IMR-90 (cell line): ENCODE data around the gene TNFRSF1A. TPM values are rescaled to one million over a fixed set of nuclear protein-coding genes. Genes with fewer than 3 reads are reported as not detected.
A peak's percentile ranks its signal among the peaks of the same experiment; 100 is the strongest.

Experiments used
- ATAC-seq: fragments of 200-7000 bp; cut with Tn5 transposase; 2 replicates; pipeline ENCODE4 v1.9.1; 2020; ENCODE audit warnings: low read depth, mild to moderate bottlenecking, moderate library complexity
- BruUV-seq: library from RNA; stranded (reverse); fragments of 400-500 nt; replicated peaks from 2 replicates; lab custom pipeline; 2021; lab: Mats Ljungman, UMichigan
- CTCF ChIA-PET: fragments of 300-600 bp; formaldehyde crosslinking; extraction: SDS; loops from one replicate; lab custom pipeline; 2021; ENCODE audit warnings: antibody characterized with exemption; lab: Yijun Ruan, JAX
- POLR2A ChIA-PET: fragments of 300-600 bp; sonication (Branson Sonifier 250); formaldehyde crosslinking; loops from one replicate; lab custom pipeline; 2022; ENCODE audit warnings: antibody characterized with exemption; ENCODE audit not compliant: unreplicated experiment; lab: Charles Lee
- DNase-seq: peaks from one replicate; pipeline ENCODE4 v3.0.0; 2013
- H2AFZ ChIP-seq: replicated peaks from 2 replicates; pipeline ENCODE3; 2013; ENCODE audit warnings: low read length, mild to moderate bottlenecking; ENCODE audit not compliant: poor library complexity
- H2AK5ac ChIP-seq: 2 replicates; pipeline ENCODE4 v1.6.1; 2013; ENCODE audit warnings: low read depth, low read length, inconsistent platforms
- H2AK9ac ChIP-seq: replicated peaks from 2 replicates; pipeline ENCODE3; 2013; ENCODE audit warnings: mild to moderate bottlenecking, low read depth, low read length, moderate library complexity; ENCODE audit not compliant: poor library complexity
- H2BK120ac ChIP-seq: 2 replicates; pipeline ENCODE4 v1.6.1; 2013; ENCODE audit warnings: low read depth, low read length, inconsistent platforms
- H2BK15ac ChIP-seq: 3 replicates; pipeline ENCODE4 v1.6.1; 2013; ENCODE audit warnings: low read depth, low read length, inconsistent platforms
- H2BK20ac ChIP-seq: 2 replicates; pipeline ENCODE4 v1.6.1; 2013; ENCODE audit warnings: low read depth, mild to moderate bottlenecking, inconsistent platforms, low read length, moderate library complexity
- H2BK5ac ChIP-seq: 2 replicates; pipeline ENCODE4 v1.6.1; 2013; ENCODE audit warnings: mild to moderate bottlenecking, low read depth, low read length, inconsistent platforms; ENCODE audit not compliant: poor library complexity, severe bottlenecking
- H3K14ac ChIP-seq: replicated peaks from 2 replicates; pipeline ENCODE4 v1.6.1; 2013; ENCODE audit warnings: low read depth, low read length, inconsistent platforms
- H3K18ac ChIP-seq: 2 replicates; pipeline ENCODE4 v1.6.1; 2013; ENCODE audit warnings: low read depth, low read length, control low read depth
- H3K23ac ChIP-seq: 2 replicates; pipeline ENCODE4 v1.6.1; 2013; ENCODE audit warnings: low read depth, low read length, inconsistent platforms
- H3K27ac ChIP-seq: 2 replicates; pipeline ENCODE4 v1.5.1; 2013; ENCODE audit warnings: mild to moderate bottlenecking, control low read depth, low read length; ENCODE audit not compliant: insufficient read depth
- H3K27me3 ChIP-seq: 2 replicates; pipeline ENCODE4 v1.6.1; 2013; ENCODE audit warnings: low read length; ENCODE audit not compliant: control insufficient read depth, insufficient read depth
- H3K36me3 ChIP-seq: 2 replicates; pipeline ENCODE4 v1.6.1; 2013; ENCODE audit warnings: low read length, mixed read lengths; ENCODE audit not compliant: control insufficient read depth, insufficient read depth
- H3K4ac ChIP-seq: 2 replicates; pipeline ENCODE4 v1.6.1; 2013; ENCODE audit warnings: low read depth, low read length, inconsistent platforms
- H3K4me1 ChIP-seq: 2 replicates; pipeline ENCODE4 v1.6.1; 2013; ENCODE audit warnings: low read length, mixed read lengths; ENCODE audit not compliant: control insufficient read depth, insufficient read depth
- H3K4me2 ChIP-seq: 2 replicates; pipeline ENCODE4 v1.6.1; 2013; ENCODE audit warnings: low read depth, mild to moderate bottlenecking, control low read depth, low read length, moderate library complexity
- H3K4me3 ChIP-seq: 2 replicates; pipeline ENCODE4 v1.5.1; 2013; ENCODE audit warnings: low read depth, mild to moderate bottlenecking, control low read depth, low read length, moderate library complexity; ENCODE audit not compliant: insufficient read depth
- H3K56ac ChIP-seq: 2 replicates; pipeline ENCODE4 v1.6.1; 2013; ENCODE audit warnings: low read length, inconsistent platforms; ENCODE audit not compliant: insufficient read depth; ENCODE audit errors: extremely low read depth
- H3K79me1 ChIP-seq, 2 experiments: 2 replicates each; pipeline ENCODE4 v1.6.1; 2013; ENCODE audit warnings: low read length in 2 of 2, inconsistent platforms in 1 of 2, low read depth in 1 of 2
- H3K9ac ChIP-seq: 2 replicates; pipeline ENCODE4 v1.6.1; 2013; ENCODE audit warnings: low read depth, low read length, control low read depth
- H3K9me1 ChIP-seq: 2 replicates; pipeline ENCODE4 v1.6.1; 2013; ENCODE audit warnings: low read length, inconsistent platforms; ENCODE audit not compliant: insufficient read depth
- H3K9me3 ChIP-seq: 2 replicates; pipeline ENCODE4 v1.6.1; 2013; ENCODE audit warnings: low read length; ENCODE audit not compliant: control insufficient read depth, insufficient read depth
- H4K20me1 ChIP-seq: 2 replicates; pipeline ENCODE4 v1.6.1; 2013; ENCODE audit warnings: low read length, inconsistent platforms; ENCODE audit not compliant: insufficient read depth
- H4K5ac ChIP-seq: 2 replicates; pipeline ENCODE4 v1.6.1; 2013; ENCODE audit warnings: mild to moderate bottlenecking, low read depth, low read length, control low read depth
- H4K8ac ChIP-seq, 2 experiments: 2 replicates each; pipeline ENCODE4 v1.6.1; 2013; ENCODE audit warnings: low read depth in 2 of 2, low read length in 2 of 2, control low read depth in 1 of 2, inconsistent platforms in 1 of 2
- H4K91ac ChIP-seq: 2 replicates; pipeline ENCODE4 v1.6.1; 2013; ENCODE audit warnings: low read depth, low read length, inconsistent platforms; ENCODE audit not compliant: insufficient read depth
- BHLHE40 ChIP-seq: fragments of 150-350 bp; IDR thresholded peaks from 2 replicates; pipeline ENCODE4 v1.6.1; 2016; ENCODE audit warnings: mild to moderate bottlenecking, low read depth, low read length
- CEBPB ChIP-seq: IDR thresholded peaks from 2 replicates; pipeline ENCODE4 v1.6.1; 2012; ENCODE audit warnings: low read depth, low read length, improper control_type of control experiment
- CHD1 ChIP-seq: IDR thresholded peaks from 2 replicates; pipeline ENCODE4 v1.6.1; 2012; ENCODE audit warnings: low read depth, low read length, improper control_type of control experiment
- CTCF ChIP-seq: conservative IDR thresholded peaks from 2 replicates; pipeline ENCODE4 v1.5.1; 2012; ENCODE audit warnings: mild to moderate bottlenecking, low read depth, low read length, improper control_type of control experiment
- ELK1 ChIP-seq: fragments of 150-350 bp; IDR thresholded peaks from 2 replicates; pipeline ENCODE4 v1.6.1; 2016; ENCODE audit warnings: low read depth, mild to moderate bottlenecking, low read length, moderate library complexity, borderline replicate concordance
- FOS ChIP-seq: fragments of 150-350 bp; IDR thresholded peaks from 2 replicates; pipeline ENCODE4 v1.6.1; 2016; ENCODE audit warnings: low read depth, low read length
- MAFK ChIP-seq: IDR thresholded peaks from 2 replicates; pipeline ENCODE4 v1.6.1; 2012; ENCODE audit warnings: low read depth, low read length, improper control_type of control experiment
- MAZ ChIP-seq: IDR thresholded peaks from 2 replicates; pipeline ENCODE4 v1.6.1; 2012; ENCODE audit warnings: low read depth, mild to moderate bottlenecking, low read length, improper control_type of control experiment, moderate library complexity, borderline replicate concordance
- MXI1 ChIP-seq: IDR thresholded peaks from 2 replicates; pipeline ENCODE4 v1.6.1; 2012; ENCODE audit warnings: low read depth, mild to moderate bottlenecking, low read length, moderate library complexity, borderline replicate concordance
- NFE2L2 ChIP-seq: fragments of 150-350 bp; IDR thresholded peaks from 2 replicates; pipeline ENCODE4 v1.6.1; 2016; ENCODE audit warnings: low read depth, mild to moderate bottlenecking, low read length
- POLR2A ChIP-seq: IDR thresholded peaks from 2 replicates; pipeline ENCODE4 v1.6.1; 2012; ENCODE audit warnings: mild to moderate bottlenecking, low read depth, low read length
- RAD21 ChIP-seq: IDR thresholded peaks from 2 replicates; pipeline ENCODE4 v1.6.1; 2012; ENCODE audit warnings: low read length, improper control_type of control experiment
- RCOR1 ChIP-seq: IDR thresholded peaks from 2 replicates; pipeline ENCODE4 v1.6.1; 2012; ENCODE audit warnings: mild to moderate bottlenecking, low read length, improper control_type of control experiment; ENCODE audit not compliant: insufficient replicate concordance
- RFX5 ChIP-seq: IDR thresholded peaks from 2 replicates; pipeline ENCODE4 v1.8.0; 2012; ENCODE audit warnings: low read depth, mild to moderate bottlenecking, low read length, moderate library complexity
- SMC3 ChIP-seq: fragments of 150-350 bp; IDR thresholded peaks from 2 replicates; pipeline ENCODE4 v1.6.1; 2016; ENCODE audit warnings: low read depth, mild to moderate bottlenecking, antibody characterized with exemption, low read length, moderate library complexity
- USF2 ChIP-seq: fragments of 150-350 bp; IDR thresholded peaks from 2 replicates; pipeline ENCODE4 v1.6.1; 2017; ENCODE audit warnings: mild to moderate bottlenecking, antibody characterized with exemption, low read length, low read depth
- WGBS, 2 experiments: methylation state at CpG; one replicate each; pipeline versions ENCODE4 v1.1.5 to v1.1.7; 2013; ENCODE audit warnings: missing lambda C conversion rate in 2 of 2; ENCODE audit not compliant: insufficient read length in 1 of 2; ENCODE audit errors: extremely low coverage in 2 of 2; 5-methylcytosine and 5-hydroxymethylcytosine counted together
- dilution Hi-C: fragments of 300-500 bp; cut with HindIII; formaldehyde crosslinking; loops from one replicate; pipeline ENCODE4 v1.14.3; 2018; ENCODE audit warnings: low sequenced_read_pairs; ENCODE audit not compliant: unreplicated experiment
- in situ Hi-C: fragments of 300-500 bp; cut with MboI; formaldehyde crosslinking; loops from 3 replicates; pipeline ENCODE4 v1.14.3; 2019; ENCODE audit warnings: low sequenced_read_pairs, inconsistent platforms, mixed read lengths
- intact Hi-C: fragments of 100-400 bp; cut with micrococcal nuclease; formaldehyde crosslinking; loops from 2 replicates; pipeline ENCODE4 v1.10.0; 2022
- polyA plus RNA-seq, 3 experiments: library from polyadenylated mRNA; depleted of rRNA; stranded (reverse); fragments of >200 nt; gene quantifications; 2 replicates each; pipeline ENCODE4 v1.2.3, GENCODE V29; 2012; ENCODE audit warnings: low replicate concordance in 1 of 3
- total RNA-seq: library from RNA; depleted of rRNA; stranded (reverse); fragments of >200 nt; gene quantifications from 2 replicates; pipeline ENCODE4 v1.2.3, GENCODE V29; 2012

The TNFRSF1A gene
- total and polyA plus RNA-seq, 2 of the 4 experiments (the other 2 are of a cell fraction) = 79.6 to 136 TPM

GRCh38 chr12:6306599-6307220, 35.2 kb downstream of the TNFRSF1A start:
- Histone ChIP-seq H3K9me1 (no peaks in the 10 kb centered on the region), H3K23ac (no peak overlapping the region), H3K9ac (no peak overlapping the region), H3K18ac (no peak overlapping the region), H3K56ac (no peak overlapping the region), H3K79me1 (no peaks in the 10 kb centered on the region), H2AFZ (no peak overlapping the region), H3K4me3 (no peak overlapping the region), H2BK120ac (no peak overlapping the region), H2BK5ac (no peak overlapping the region), H3K9me3 (no peaks in the 10 kb centered on the region), H2BK15ac (no peak overlapping the region), H2BK20ac (no peak overlapping the region), H4K8ac (no peak overlapping the region), H3K4ac (peak overlapping the region; percentile 35; the same call in 1 of the 2 replicates), H4K91ac (no peak overlapping the region), H2AK9ac (no peak overlapping the region), H4K5ac (no peak overlapping the region), H4K20me1 (no peaks in the 10 kb centered on the region), H3K27me3 (peaks cover 30% of the 10 kb centered on the region), H3K4me2 (no peak overlapping the region), H3K4me1 (no peaks in the 10 kb centered on the region; the same call in 1 of the 2 replicates), H3K36me3 (no peaks in the 10 kb centered on the region), H2AK5ac (no peak overlapping the region), H3K14ac (no peak overlapping the region; the same call in 1 of the 2 replicates), H3K27ac (no peak overlapping the region)
- in situ Hi-C loops = no loop called here
- TF ChIP-seq FOS (no peak), MAZ (no peak), RFX5 (no peak), NFE2L2 (no peak), CEBPB (no peak), ELK1 (no peak), CHD1 (no peak), BHLHE40 (no peak), USF2 (no peak), POLR2A (no peak), RAD21 (no peak), MXI1 (no peak), MAFK (no peak), RCOR1 (no peak), SMC3 (no peak), CTCF (no peak)
- intact Hi-C loops = no loop called here
- no TSS peak for BruUV-seq
- ChIA-PET POLR2A (no interaction called here), CTCF (interaction anchor here (0.6 kb wide), 2 partner anchors 28 to 304 kb away, joined by 3 to 4 read pairs; no protein-coding TSS in a partner anchor)
- DNase-seq (no peak), ATAC-seq (no peak)
- dilution Hi-C loops = no loop called here
- WGBS, 2 experiments = 89% methylated on average over 5 of the region's 11 CpGs; no CpG with 5 or more reads in 1 of the 2 experiments
